ENCODE results near the gene VPS8. TPM values are rescaled to one million over a fixed set of nuclear protein-coding genes. Genes with fewer than 3 reads are reported as not detected.

Gene VPS8
- total RNA-seq, 4 donors from 2014 or later = 31.0 to 39.0 (median 32.6) TPM

- Histone ChIP-seq H3K36me3 (peaks cover 6 to 76% (median 61%) of the 10 kb centered on the region in 4 donors), H3K4me3 (no peak overlapping the region), H3K27ac (replicated peaks in 1 of 4) (no peak overlapping the region), H3K27me3 (no peaks in the 10 kb centered on the region), H3K4me1 (no peaks in the 10 kb centered on the region), H3K9me3 (no peaks in the 10 kb centered on the region)
- no peak for TF ChIP-seq POLR2A (IDR thresholded peaks at IDR 0.05; ENCODE audit: low read depth)
- TF ChIP-seq EP300 (IDR thresholded peaks at IDR 0.05) = no peak
- no peak for TF ChIP-seq POLR2AphosphoS5 (IDR thresholded peaks at IDR 0.05)
- intact Hi-C loops (cut with DNase I) = no loop called here
- WGBS = 93% methylated on average over 7 of the region's 7 CpGs
- no peak for DNase-seq (ENCODE audit: extremely low spot score)
Measured at GRCh38 chr3:184924547-184924946, 112.6 kb downstream of the VPS8 start.

GRCh38 chr3:184927796-184928315 lies 115.9 kb downstream of the VPS8 start:
- WGBS = 87% methylated on average over 6 of the region's 6 CpGs

GRCh38 chr3:184932777-184933176 lies 120.8 kb downstream of the VPS8 start:
- Histone ChIP-seq H3K27ac (replicated peaks in 1 of 4) (no peak overlapping the region), H3K4me3 (no peak overlapping the region), H3K9me3 (no peaks in the 10 kb centered on the region), H3K36me3 (peaks cover 14 to 69% (median 52%) of the 10 kb centered on the region in 4 donors), H3K27me3 (no peaks in the 10 kb centered on the region), H3K4me1 (no peaks in the 10 kb centered on the region)
- intact Hi-C loops (cut with DNase I) = no loop called here
- 95% methylated on average over 1 of the region's 1 CpG for WGBS
- TF ChIP-seq POLR2A (IDR thresholded peaks at IDR 0.05; ENCODE audit: low read depth) (no peak), POLR2AphosphoS5 (IDR thresholded peaks at IDR 0.05) (no peak), EP300 (IDR thresholded peaks at IDR 0.05) (no peak), CTCF (IDR thresholded peaks at IDR 0.05) (no peak)
- no peak for DNase-seq (ENCODE audit: extremely low spot score)

More at GRCh38 chr3:184927796-184928315, 115.9 kb downstream of the VPS8 start:
- intact Hi-C loops (cut with DNase I) = no loop called here
- Histone ChIP-seq H3K4me3 (no peak overlapping the region), H3K27ac (replicated peaks in 1 of 4) (no peak overlapping the region), H3K9me3 (no peaks in the 10 kb centered on the region), H3K4me1 (no peaks in the 10 kb centered on the region), H3K36me3 (peaks cover 15 to 82% (median 67%) of the 10 kb centered on the region in 4 donors), H3K27me3 (no peaks in the 10 kb centered on the region)
- TF ChIP-seq CTCF (IDR thresholded peaks at IDR 0.05) (no peak), POLR2AphosphoS5 (IDR thresholded peaks at IDR 0.05) (no peak), POLR2A (IDR thresholded peaks at IDR 0.05; ENCODE audit: low read depth) (no peak), EP300 (IDR thresholded peaks at IDR 0.05) (no peak)
- DNase-seq (ENCODE audit: extremely low spot score) = no peak

GRCh38 chr3:184937611-184938010 lies 125.6 kb downstream of the VPS8 start:
- H3K27ac ChIP-seq (replicated peaks in 1 of 4) = no peak overlapping the region
- TF ChIP-seq POLR2AphosphoS5 (IDR thresholded peaks at IDR 0.05) = no peak
- no peak for TF ChIP-seq POLR2A (IDR thresholded peaks at IDR 0.05; ENCODE audit: low read depth)
- no peak for TF ChIP-seq CTCF (IDR thresholded peaks at IDR 0.05)
- no peak for DNase-seq (ENCODE audit: extremely low spot score)
- H3K9me3 ChIP-seq = no peaks in the 10 kb centered on the region
- peaks cover 6 to 55% (median 31%) of the 10 kb centered on the region in 4 donors for H3K36me3 ChIP-seq
- H3K27me3 ChIP-seq = no peaks in the 10 kb centered on the region
- intact Hi-C loops (cut with DNase I) = no loop called here
- no peak overlapping the region for H3K4me3 ChIP-seq
- 86% methylated on average over 4 of the region's 4 CpGs for WGBS
- no peaks in the 10 kb centered on the region for H3K4me1 ChIP-seq

GRCh38 chr3:184941408-184941807 lies 129.4 kb downstream of the VPS8 start:
- intact Hi-C loops (cut with DNase I) = no loop called here
- WGBS = 83% methylated on average over 2 of the region's 2 CpGs
- no peak overlapping the region for H3K27ac ChIP-seq (replicated peaks in 1 of 4)
- no peak for DNase-seq (ENCODE audit: extremely low spot score)
- no peaks in the 10 kb centered on the region for H3K4me1 ChIP-seq
- H3K9me3 ChIP-seq = no peaks in the 10 kb centered on the region
- no peak for TF ChIP-seq POLR2AphosphoS5 (IDR thresholded peaks at IDR 0.05)
- TF ChIP-seq CTCF (IDR thresholded peaks at IDR 0.05) = no peak
- TF ChIP-seq EP300 (IDR thresholded peaks at IDR 0.05) = no peak
- TF ChIP-seq POLR2A (IDR thresholded peaks at IDR 0.05; ENCODE audit: low read depth) = no peak
- H3K36me3 ChIP-seq = peaks cover 6 to 59% (median 33%) of the 10 kb centered on the region in 4 donors
- H3K4me3 ChIP-seq = no peak overlapping the region
- no peaks in the 10 kb centered on the region for H3K27me3 ChIP-seq
